NCI-H187 (cell line): Measurements from ENCODE around the gene BRD4.
A peak's percentile ranks its signal among the peaks of the same experiment; 100 is the strongest.
"Not testable (repeated sequence)": the region's sequence is repeated elsewhere in the genome, so short reads cannot be mapped to it uniquely, and the experiment has no call there.

ENCODE experiments used
- DNase-seq, 2 experiments: peaks; one replicate each; lab custom pipeline; 2025; lab: John Stamatoyannopoulos, UW

BRD4 gene

DNA sequence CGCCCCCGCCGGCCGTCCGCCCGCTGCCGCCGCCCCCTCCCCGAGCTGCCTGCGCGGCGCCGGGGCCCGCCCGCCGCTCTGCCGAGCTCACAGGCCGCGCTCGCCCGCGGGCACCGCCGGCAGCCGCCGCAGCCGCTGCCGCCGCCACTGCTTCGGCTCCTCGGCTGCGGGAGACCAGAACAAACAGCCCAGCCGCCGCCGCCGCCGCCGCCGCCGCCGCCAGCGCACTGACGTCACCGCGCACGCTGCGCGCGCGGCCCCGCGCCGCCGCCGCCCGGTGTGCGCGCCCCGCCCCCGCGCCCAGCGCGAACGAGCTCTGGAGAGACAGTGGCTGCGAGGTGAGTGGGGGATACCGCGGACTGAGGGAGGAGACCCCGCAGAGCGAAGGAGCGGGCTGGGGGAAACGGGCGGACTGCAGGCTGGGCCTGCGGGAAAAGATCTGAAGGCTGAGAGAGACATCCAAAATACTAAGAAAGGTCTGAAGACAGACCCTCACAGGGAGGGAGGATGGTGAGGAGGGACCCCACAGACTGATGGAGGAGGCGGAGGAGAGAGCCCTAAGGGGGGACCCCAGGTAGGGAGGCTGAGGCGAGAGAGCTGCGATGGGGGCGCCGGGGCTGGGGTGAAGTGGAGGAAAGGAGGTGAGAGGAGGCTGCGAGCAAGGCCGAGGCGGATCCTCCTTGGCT is at the start of gene BRD4:
Gene BRD4, minus strand, starts transcription at position 229 of the 686 bp plus-strand sequence. CDS start 59,440 bp downstream, outside the sequence.
- peak in 1 of 2 experiments; percentile 20 for DNase-seq

- no peak for DNase-seq
These were observed 49.5 kb upstream of the BRD4 start for GRCh38 chr19:15381864-15382263.

- DNase-seq, result no peak
These were observed 49.1 kb upstream of the BRD4 start for GRCh38 chr19:15381429-15381828.

DNA sequence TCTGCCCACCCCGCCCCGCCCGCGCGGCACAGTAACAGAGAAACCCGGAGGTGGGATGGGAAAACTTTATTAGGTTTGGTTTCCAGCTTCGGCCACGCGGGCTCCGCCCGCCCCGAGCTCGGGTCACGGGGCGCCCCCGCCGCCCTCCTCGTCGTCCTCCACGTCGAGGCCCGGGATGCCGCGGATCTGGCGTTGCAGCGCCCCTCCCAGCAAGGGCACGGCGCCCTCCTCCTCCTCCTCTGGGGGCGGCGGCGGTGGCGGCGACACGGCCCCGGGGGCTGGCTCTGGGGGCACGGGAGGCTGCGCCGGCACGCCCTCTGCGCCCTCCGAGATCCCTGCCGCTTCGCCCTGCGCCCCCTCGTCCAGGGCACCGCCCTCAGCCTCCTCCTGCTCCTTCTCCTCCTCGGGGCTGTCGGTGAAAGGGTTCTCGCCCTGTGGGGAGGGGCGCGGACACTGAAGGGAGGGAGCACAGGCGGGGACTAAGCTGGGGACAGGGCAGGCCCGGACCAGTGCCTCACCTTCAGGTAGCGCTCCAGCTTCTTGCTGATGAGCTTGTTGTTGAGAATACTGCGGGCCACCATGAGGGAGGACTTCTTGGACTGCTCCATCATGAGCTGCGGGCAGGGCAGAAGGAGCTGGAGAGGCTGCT is 47.8 kb upstream of the BRD4 start:
- DNase-seq, result peak in 1 of 2 experiments; percentile 39

- peak; percentile 82 to 94 for DNase-seq
These were observed 47.0 kb upstream of the BRD4 start, which contains the start of gene AKAP8 for GRCh38 chr19:15379083-15379998. TSS of gene AKAP8 (minus strand) at chr19:15379787. CDS start at chr19:15379731, 56 bp downstream.

GRCh38 chr19:15378534-15379082 is 46.3 kb upstream of the BRD4 start:
- DNase-seq, result no peak

- DNase-seq, result no peak
These were observed 42.6 kb upstream of the BRD4 start for GRCh38 chr19:15374796-15375440.

DNA sequence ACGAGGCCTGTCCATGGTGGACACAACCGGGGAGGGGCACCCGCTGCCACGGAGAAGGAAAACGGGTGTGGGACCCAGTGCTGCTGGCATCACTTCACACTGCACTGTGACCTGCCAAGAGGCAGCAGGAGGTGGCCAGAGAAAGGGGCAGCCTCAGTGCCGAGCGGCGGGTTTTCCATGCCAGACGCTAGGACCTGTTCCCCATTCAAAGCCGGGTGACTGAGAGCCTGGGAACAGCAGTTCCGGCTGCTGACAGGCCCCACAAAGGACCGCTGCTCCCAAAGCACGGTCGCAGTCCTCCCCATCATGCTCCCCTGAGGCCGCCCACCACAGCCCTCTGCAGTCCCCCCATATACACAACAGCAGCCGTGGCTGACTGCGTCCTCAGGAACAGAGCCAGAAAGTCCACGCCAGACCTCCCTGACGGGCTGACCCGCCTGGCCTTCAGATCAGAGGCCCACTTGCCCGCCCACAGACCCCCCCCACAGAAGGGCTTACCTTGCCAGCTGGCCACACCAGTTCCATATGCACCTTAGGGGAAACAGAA is 41.8 kb upstream of the BRD4 start:
- DNase-seq, result no peak

- DNase-seq, result no peak
These were observed 41.3 kb upstream of the BRD4 start for GRCh38 chr19:15373644-15374043.

DNA sequence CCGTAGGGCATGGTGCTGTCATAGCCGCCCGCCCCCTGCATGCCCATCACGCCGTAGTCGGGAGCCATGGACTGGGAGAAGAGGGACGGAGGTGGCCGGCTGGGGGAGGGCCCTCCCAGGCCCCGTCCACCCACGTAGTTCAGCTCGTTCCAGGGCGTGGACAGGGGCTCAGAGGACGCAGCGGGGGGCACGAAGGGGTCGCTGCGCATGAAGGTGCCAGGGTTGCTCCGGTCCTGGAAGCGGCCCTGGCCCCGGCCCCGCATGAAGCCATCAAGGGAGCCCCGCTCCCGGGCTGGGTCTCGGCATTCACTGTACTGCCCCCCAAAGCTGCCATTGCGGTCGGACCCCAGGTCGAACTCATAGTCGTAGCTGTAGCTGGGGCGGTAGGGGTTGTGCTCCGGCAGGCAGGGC is 40.6 kb upstream of the BRD4 start:
- DNase-seq, result no peak

DNA sequence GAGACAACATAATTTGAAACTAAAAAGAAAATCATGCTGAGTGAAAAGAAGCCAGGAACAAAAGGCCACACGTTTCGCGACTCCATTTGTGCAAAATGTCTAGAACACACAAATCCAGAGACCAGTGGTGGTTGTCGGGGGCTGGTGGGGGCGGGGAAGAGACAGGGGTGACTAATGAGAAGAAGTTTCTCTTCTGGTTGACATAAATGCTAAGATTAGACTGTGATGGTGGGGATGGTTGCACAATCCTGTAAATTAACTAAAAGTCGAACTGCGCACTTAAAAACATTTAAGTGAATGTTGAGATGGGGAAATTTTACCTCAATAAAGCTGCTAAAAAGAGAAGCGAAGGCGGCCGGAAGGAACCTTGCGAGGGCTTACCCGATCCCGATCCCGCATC is 40.1 kb upstream of the BRD4 start:
- DNase-seq, result no peak

DNA sequence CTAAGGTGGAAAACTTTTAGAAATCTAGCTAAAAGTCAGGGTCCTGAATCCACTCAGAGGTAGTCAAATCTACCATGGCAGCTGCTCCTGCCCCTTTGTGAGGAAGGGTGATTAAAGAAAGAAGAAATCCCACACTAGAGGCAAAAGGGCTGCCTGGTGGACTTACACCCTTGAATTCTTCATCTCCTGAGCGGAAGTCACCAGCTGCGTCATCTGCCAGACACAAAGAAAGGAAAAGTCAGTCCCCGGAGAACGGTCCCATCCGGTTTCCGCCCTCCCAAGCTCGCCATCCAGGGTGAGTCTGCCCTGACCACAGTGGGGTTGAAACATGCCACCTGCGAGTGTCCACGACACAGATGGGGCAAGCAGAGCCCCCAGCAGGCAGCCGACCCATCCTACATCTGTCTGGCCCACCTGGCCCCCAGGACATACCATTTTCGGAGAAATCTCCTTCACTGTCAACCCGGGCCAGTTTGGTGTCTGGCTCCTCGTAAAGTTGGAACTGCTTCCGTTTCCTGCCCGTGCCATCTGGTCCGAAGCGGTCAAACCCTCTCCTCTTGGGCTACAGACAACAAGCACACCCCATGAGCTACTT is 39.5 kb upstream of the BRD4 start:
- DNase-seq, result no peak

DNA sequence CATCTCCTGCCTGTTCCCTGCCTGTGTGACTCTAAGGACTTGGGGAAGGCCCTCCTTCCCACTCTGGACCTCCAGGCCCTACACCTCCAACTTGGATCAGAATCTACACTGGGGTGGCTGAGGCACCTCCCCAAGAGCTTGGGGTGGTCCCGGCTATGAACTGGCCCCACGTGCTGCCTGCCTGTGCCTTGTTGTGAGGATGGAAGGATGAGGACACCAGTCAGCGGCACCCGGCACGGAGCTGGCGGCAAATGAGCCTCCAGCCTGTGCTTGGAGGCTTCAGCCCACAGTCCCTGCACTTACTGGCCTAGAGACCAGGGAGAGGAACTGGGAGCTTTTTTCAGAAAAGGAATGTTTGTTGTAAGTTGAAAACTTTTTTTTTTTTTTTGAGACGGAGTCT is 38.8 kb upstream of the BRD4 start:
- no peak for DNase-seq

DNA sequence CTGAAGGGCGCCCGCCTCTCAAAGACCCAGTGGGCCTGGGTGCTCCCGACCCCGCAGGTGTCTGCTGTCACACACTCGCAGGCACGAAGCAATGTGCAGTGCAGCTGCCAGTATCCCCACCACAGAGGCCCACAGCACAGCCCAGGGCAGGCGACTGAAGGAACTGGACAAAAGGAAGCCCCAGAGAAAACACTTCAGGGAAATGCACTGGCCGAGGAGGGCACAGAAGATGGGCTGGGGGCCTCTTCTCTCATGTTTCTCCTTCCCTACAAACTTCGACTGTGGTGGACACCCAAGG is 37.2 kb upstream of the BRD4 start:
- DNase-seq, result no peak

GRCh38 chr19:15368798-15369593 is 36.7 kb upstream of the BRD4 start:
- no peak for DNase-seq

DNA sequence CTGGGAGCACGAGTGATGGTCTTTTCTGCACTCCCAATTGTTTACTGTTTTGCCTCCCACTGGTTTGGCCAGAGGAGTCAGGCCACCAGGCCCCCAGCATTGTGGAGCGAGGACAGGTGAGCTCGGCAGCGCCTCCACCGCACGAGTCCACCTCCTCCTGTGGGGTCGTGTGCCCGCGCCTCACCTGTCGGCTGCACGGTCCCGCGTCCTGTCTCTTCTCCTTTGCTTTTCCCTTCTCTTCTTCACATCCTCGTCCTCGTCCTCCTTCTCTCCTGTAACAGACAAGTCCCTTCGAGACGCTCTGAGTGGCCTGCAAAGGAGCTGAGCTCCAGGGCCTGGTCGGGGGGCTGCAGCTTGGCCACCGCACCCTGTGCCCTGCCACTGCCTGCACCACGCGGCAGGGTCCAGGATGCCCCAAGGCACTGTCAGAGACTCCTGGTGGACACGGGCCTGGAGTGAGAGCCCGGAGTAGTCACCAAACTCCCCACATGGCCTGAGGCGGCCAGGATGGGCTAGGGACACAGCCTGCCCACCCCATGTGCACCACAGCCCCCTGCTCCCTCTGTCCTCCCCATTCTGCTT is 35.8 kb upstream of the BRD4 start:
- DNase-seq, result no peak

DNA sequence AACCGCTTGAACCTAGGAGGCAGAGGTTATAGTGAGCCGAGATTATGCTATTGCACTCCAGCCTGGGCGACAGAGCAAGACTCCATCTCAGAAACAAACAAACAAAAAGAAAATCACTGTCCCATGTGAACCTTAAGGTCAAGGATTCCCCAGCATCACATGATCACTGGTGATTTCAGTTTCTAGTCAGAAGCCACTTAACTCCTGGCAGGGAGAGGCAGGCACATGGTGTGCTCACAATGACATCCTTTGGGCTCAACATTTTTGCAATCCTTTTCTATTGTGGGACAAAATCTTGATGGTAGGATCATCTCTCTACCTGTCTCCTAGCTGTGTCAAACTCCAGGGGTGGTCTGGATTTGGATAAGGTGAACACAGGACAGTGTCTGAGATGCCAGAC is 35.1 kb upstream of the BRD4 start:
- no peak for DNase-seq

- no peak for DNase-seq
These were observed 32.9 kb upstream of the BRD4 start for GRCh38 chr19:15365264-15365663.

- DNase-seq, result not testable (repeated sequence)
These were observed 31.5 kb upstream of the BRD4 start for GRCh38 chr19:15363791-15364190.

DNA sequence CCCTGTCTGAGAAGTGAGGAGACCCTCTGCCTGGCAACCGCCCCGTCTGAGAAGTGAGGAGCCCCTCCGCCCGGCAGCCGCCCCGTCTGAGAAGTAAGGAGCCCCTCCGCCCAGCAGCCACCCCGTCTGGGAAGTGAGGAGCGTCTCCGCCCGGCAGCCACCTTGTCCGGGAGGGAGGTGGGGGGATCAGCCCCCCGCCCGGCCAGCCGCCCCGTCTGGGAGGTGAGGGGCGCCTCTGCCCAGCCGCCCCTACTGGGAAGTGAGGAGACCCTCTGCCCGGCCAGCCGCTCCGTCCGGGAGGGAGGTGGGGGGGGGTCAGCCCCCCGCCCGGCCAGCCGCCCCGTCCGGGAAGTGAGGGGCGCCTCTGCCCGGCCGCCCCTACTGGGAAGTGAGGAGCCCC is 30.7 kb upstream of the BRD4 start:
- DNase-seq, result not testable (repeated sequence)
